SK-N-SH treated with all-trans-retinoic acid at 6 μM for 48 hours (cell line): ENCODE results near the gene MRPS34.

ENCODE experiments used
- ATAC-seq: fragments of 200-7000 bp; cut with Tn5 transposase; 3 replicates; pipeline ENCODE4 v1.9.1; 2020; ENCODE audit warnings: mild to moderate bottlenecking, moderate library complexity
- ARNTL ChIP-seq: fragments of 450-650 bp; formaldehyde crosslinking; IDR thresholded peaks from 2 replicates; pipeline ENCODE4 v1.5.0; 2020; ENCODE audit warnings: low read depth, mild to moderate bottlenecking, moderate library complexity, borderline replicate concordance
- BACH2 ChIP-seq: fragments of 250-450 bp; sonication (Bioruptor Pico); IDR thresholded peaks from 2 replicates; pipeline ENCODE4 v1.9.0; 2021; ENCODE audit warnings: mild to moderate bottlenecking, borderline replicate concordance
- CSDC2 ChIP-seq: fragments of 250-450 bp; sonication (Bioruptor Pico); IDR thresholded peaks from 2 replicates; pipeline ENCODE4 v1.5.0; 2020; ENCODE audit warnings: mild to moderate bottlenecking, moderate library complexity
- ESRRG ChIP-seq: fragments of 250-450 bp; sonication (Bioruptor Pico); IDR thresholded peaks from 2 replicates; pipeline ENCODE4 v1.6.1; 2021; ENCODE audit warnings: mild to moderate bottlenecking
- GLIS3 ChIP-seq: fragments of 250-450 bp; sonication (Bioruptor Pico); IDR thresholded peaks from 2 replicates; pipeline ENCODE4 v1.5.0; 2020; ENCODE audit warnings: mild to moderate bottlenecking, moderate library complexity
- ISL1 ChIP-seq: fragments of 250-450 bp; sonication (Bioruptor Pico); IDR thresholded peaks from 2 replicates; pipeline ENCODE4 v2.1.2; 2022; ENCODE audit warnings: mild to moderate bottlenecking, moderate library complexity
- OSR1 ChIP-seq: fragments of 250-450 bp; sonication (Bioruptor Pico); IDR thresholded peaks from 2 replicates; pipeline ENCODE4 v1.8.0; 2022; ENCODE audit warnings: moderate library complexity, mild to moderate bottlenecking, inconsistent platforms
- RARB ChIP-seq: fragments of 250-450 bp; sonication (Bioruptor Pico); IDR thresholded peaks from 2 replicates; pipeline ENCODE4 v1.8.0; 2021; ENCODE audit warnings: mild to moderate bottlenecking, moderate library complexity
- SNAI2 ChIP-seq: fragments of 250-450 bp; sonication (Bioruptor Pico); IDR thresholded peaks from 2 replicates; pipeline ENCODE4 v1.5.0; 2020; ENCODE audit warnings: mild to moderate bottlenecking, moderate library complexity
- TOX ChIP-seq: fragments of 250-450 bp; sonication (Bioruptor Pico); IDR thresholded peaks from 2 replicates; pipeline ENCODE4 v1.8.0; 2021; ENCODE audit warnings: mild to moderate bottlenecking, moderate library complexity, borderline replicate concordance
- ZC3H10 ChIP-seq: fragments of 250-450 bp; sonication (Bioruptor Pico); IDR thresholded peaks from 2 replicates; pipeline ENCODE4 v1.5.1; 2021; ENCODE audit warnings: mild to moderate bottlenecking, moderate library complexity
- ZFP3 ChIP-seq: fragments of 250-450 bp; sonication (Bioruptor Pico); IDR thresholded peaks from 2 replicates; pipeline ENCODE4 v1.5.0; 2020; ENCODE audit warnings: mild to moderate bottlenecking, moderate library complexity
- ZFP30 ChIP-seq: fragments of 450-650 bp; formaldehyde crosslinking; IDR thresholded peaks from 2 replicates; pipeline ENCODE4 v1.5.0; 2022; ENCODE audit warnings: mild to moderate bottlenecking, moderate library complexity
- ZNF565 ChIP-seq: fragments of 450-650 bp; formaldehyde crosslinking; conservative IDR thresholded peaks from 2 replicates; pipeline ENCODE4 v1.5.0; 2020; ENCODE audit warnings: low read depth, mild to moderate bottlenecking, moderate library complexity
- ZNF70 ChIP-seq: fragments of 450-650 bp; formaldehyde crosslinking; IDR thresholded peaks from 2 replicates; pipeline ENCODE4 v1.5.0; 2020; ENCODE audit warnings: mild to moderate bottlenecking, moderate library complexity
- ZNF8 ChIP-seq: fragments of 450-650 bp; formaldehyde crosslinking; IDR thresholded peaks from 2 replicates; pipeline ENCODE4 v1.5.0; 2020; ENCODE audit warnings: mild to moderate bottlenecking, moderate library complexity
- TF ChIP-seq, protein P1 (sequence below): fragments of 250-450 bp; sonication (Bioruptor Pico); IDR thresholded peaks from 2 replicates; pipeline ENCODE4 v1.5.0; 2020; ENCODE audit warnings: mild to moderate bottlenecking, moderate library complexity
- TF ChIP-seq, protein P2 (sequence below): fragments of 250-450 bp; sonication (Bioruptor Pico); IDR thresholded peaks from 2 replicates; pipeline ENCODE4 v1.5.1; 2020; ENCODE audit warnings: low read depth, mild to moderate bottlenecking, moderate library complexity
- TF ChIP-seq, protein P3 (sequence below): fragments of 250-450 bp; sonication (Bioruptor Pico); IDR thresholded peaks from 2 replicates; pipeline ENCODE4 v1.8.0; 2021; ENCODE audit warnings: low read depth, mild to moderate bottlenecking, moderate library complexity, borderline replicate concordance
- TF ChIP-seq, protein P4 (sequence below): fragments of 250-450 bp; sonication (Bioruptor Pico); IDR thresholded peaks from 2 replicates; pipeline ENCODE4 v1.8.0; 2020; ENCODE audit warnings: mild to moderate bottlenecking, moderate library complexity, borderline replicate concordance

The MRPS34 gene

DNA sequence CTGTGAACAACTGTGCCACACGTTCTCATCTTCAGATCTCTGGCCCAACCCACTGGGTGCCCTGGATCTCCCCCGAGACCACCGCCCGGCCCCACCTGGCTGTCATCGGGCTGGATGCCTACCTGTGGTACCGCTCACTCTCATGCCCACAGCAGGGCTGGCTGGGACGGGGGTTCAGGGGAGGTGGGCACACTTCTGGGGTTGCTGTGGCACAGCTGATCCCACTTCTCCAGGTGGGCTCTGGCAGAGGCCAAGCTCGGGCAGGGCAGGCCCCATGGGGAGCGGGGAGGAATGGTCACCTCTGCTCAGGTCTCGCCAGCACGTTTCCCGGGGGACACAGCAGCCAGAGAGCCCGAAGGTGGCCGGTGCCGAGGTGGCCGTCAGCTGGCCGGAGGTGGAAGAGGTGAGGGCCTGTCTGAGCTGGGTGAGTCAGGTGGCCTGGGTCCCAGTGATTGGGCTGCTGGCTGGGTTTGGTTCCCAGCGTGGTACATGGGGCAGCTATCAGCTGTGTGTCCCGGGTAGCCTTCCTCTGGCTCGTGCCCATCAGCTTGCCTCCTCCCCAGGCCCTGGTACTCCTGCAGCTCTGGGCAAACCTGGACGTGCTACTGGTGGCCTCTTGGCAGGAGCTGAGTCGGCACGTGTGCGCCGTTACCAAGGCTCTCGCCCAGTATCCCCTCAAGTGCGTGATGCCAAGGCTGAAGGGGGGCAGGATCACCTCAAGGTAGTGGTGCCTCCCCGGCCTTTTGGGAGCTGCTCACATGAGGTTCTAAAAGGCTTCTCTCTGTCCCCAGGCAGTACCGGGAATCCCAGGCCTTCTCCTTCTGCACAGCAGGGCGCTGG is 2.3 kb upstream of the MRPS34 start:
- no peak for ATAC-seq
- TF ChIP-seq ARNTL (CRISPR knock-in tag) (no peak), SNAI2 (CRISPR knock-in tag) (no peak), GLIS3 (CRISPR knock-in tag) (no peak), ZNF565 (no peak), ZFP30 (CRISPR knock-in tag) (no peak), TOX (CRISPR knock-in tag) (no peak)
- TF ChIP-seq, protein P1, sequence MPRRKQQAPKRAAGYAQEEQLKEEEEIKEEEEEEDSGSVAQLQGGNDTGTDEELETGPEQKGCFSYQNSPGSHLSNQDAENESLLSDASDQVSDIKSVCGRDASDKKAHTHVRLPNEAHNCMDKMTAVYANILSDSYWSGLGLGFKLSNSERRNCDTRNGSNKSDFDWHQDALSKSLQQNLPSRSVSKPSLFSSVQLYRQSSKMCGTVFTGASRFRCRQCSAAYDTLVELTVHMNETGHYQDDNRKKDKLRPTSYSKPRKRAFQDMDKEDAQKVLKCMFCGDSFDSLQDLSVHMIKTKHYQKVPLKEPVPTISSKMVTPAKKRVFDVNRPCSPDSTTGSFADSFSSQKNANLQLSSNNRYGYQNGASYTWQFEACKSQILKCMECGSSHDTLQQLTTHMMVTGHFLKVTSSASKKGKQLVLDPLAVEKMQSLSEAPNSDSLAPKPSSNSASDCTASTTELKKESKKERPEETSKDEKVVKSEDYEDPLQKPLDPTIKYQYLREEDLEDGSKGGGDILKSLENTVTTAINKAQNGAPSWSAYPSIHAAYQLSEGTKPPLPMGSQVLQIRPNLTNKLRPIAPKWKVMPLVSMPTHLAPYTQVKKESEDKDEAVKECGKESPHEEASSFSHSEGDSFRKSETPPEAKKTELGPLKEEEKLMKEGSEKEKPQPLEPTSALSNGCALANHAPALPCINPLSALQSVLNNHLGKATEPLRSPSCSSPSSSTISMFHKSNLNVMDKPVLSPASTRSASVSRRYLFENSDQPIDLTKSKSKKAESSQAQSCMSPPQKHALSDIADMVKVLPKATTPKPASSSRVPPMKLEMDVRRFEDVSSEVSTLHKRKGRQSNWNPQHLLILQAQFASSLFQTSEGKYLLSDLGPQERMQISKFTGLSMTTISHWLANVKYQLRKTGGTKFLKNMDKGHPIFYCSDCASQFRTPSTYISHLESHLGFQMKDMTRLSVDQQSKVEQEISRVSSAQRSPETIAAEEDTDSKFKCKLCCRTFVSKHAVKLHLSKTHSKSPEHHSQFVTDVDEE (CRISPR knock-in tag): no peak
- TF ChIP-seq, protein P2, sequence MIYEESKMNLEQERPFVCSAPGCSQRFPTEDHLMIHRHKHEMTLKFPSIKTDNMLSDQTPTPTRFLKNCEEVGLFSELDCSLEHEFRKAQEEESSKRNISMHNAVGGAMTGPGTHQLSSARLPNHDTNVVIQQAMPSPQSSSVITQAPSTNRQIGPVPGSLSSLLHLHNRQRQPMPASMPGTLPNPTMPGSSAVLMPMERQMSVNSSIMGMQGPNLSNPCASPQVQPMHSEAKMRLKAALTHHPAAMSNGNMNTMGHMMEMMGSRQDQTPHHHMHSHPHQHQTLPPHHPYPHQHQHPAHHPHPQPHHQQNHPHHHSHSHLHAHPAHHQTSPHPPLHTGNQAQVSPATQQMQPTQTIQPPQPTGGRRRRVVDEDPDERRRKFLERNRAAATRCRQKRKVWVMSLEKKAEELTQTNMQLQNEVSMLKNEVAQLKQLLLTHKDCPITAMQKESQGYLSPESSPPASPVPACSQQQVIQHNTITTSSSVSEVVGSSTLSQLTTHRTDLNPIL: no peak

DNA sequence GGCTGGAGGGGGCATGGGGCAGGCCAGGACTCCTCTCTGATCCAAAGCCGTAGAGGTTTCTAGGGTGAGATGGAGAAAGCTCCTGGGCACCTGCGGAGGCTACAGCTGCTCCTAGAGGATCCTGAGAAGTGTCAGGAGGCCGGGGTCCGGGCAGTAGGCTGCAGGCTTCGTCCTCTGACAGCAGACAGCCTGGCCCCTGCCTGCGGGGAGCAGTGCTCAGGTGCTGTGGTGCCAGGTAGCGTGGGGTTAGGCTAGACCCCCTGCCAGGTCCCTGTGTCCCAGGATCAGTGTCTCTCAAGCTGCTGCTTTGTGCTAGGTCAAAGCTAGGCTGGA is 1.5 kb upstream of the MRPS34 start:
- no peak for ATAC-seq
- TF ChIP-seq BACH2 (CRISPR knock-in tag) (no peak), GLIS3 (CRISPR knock-in tag) (no peak), ISL1 (CRISPR knock-in tag) (no peak), OSR1 (CRISPR knock-in tag) (no peak), ZFP30 (CRISPR knock-in tag) (no peak), ZNF8 (no peak), ZNF70 (CRISPR knock-in tag) (no peak), ZC3H10 (CRISPR knock-in tag) (no peak)
- TF ChIP-seq, protein P3, sequence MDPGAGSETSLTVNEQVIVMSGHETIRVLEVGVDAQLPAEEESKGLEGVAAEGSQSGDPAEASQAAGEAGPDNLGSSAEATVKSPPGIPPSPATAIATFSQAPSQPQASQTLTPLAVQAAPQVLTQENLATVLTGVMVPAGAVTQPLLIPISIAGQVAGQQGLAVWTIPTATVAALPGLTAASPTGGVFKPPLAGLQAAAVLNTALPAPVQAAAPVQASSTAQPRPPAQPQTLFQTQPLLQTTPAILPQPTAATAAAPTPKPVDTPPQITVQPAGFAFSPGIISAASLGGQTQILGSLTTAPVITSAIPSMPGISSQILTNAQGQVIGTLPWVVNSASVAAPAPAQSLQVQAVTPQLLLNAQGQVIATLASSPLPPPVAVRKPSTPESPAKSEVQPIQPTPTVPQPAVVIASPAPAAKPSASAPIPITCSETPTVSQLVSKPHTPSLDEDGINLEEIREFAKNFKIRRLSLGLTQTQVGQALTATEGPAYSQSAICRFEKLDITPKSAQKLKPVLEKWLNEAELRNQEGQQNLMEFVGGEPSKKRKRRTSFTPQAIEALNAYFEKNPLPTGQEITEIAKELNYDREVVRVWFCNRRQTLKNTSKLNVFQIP (CRISPR knock-in tag): no peak
- TF ChIP-seq, all 23 proteins: peak for 0

DNA sequence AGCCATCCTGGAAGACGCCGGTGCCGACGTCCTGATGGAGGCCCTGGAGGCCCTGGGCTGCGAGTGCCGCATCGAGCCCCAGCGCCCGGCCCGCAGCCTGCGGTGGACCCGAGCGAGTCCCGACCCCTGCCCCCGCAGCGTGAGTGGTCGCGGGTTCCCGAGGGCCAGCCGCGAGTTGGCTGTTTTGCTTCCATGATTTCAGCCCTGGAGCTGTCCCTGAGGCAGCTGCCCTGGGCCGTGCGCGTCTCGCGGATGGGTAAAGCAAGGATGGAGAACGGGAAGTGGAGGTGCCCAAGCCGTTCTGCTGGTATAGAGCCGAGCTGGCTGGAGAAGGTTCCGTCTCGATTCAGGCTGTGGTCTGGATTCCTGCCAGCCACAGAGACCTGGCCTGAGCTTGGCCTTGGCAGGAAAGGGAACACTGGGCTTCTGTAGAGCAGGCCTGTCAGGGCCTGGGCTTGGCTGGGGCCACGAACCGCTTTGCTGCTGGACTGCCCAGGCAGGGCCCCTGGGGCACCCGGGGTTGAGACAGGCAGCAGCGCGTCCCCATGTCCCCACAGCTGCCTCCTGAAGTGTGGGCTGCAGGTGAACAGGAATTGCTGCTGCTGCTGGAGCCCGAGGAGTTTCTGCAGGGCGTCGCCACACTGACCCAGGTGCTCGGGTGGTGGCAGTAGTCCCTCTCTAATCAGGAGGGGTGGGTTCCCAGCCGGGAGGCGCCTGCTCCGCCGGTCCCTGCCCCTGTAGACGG is 941 bp upstream of the MRPS34 start:
- peak; percentile 66; the same call in 1 of the 2 replicates for TF ChIP-seq ZNF70 (CRISPR knock-in tag)
- no peak for TF ChIP-seq ZFP3 (CRISPR knock-in tag)
- peak; percentile 11 for ATAC-seq

DNA sequence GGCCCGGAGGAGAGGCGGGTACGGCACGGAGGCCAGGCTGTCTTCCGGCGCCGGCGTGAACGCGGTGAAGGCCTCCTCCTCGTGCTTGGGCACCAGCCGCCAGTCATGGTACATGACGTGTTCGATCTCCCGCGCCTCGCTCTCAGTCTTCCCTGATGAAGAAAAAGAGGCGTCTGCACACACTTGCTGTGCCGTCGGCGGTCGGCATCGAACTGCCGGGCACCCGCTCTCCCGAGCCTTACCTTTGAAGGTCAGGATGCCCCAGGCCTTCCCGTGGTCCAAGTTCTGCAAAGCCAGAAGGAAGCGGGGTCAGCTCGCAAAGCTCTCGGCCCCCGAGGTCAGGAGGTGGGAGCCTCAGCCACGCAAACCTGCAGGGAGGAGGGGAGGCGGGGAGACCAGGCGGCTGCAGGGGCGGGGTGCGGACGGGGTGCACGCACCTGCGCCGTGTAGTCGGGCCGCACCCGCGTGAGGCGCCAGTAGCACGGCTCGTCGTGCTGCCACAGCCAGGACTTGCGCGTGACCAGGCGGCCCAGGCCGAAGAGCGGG is 499 bp downstream of the MRPS34 start, which contains the start of gene EME2:
TSS of gene EME2 (plus strand) at position 449 of the 546 bp plus-strand sequence. CDS start 418 bp downstream, outside the sequence.
- ATAC-seq: no peak; the same call in 2 of the 3 replicates
- TF ChIP-seq ZNF70 (CRISPR knock-in tag): no peak
- no peak for TF ChIP-seq BACH2 (CRISPR knock-in tag)
- TF ChIP-seq GLIS3 (CRISPR knock-in tag): no peak
- TF ChIP-seq CSDC2 (CRISPR knock-in tag): no peak
- no peak for TF ChIP-seq ESRRG (CRISPR knock-in tag)
- TF ChIP-seq SNAI2 (CRISPR knock-in tag): no peak
- TF ChIP-seq ZNF8: no peak
- TF ChIP-seq ZC3H10 (CRISPR knock-in tag): no peak
- TF ChIP-seq OSR1 (CRISPR knock-in tag): no peak
- TF ChIP-seq, protein P3 (CRISPR knock-in tag): no peak
- no peak for TF ChIP-seq ZFP3 (CRISPR knock-in tag)
- TF ChIP-seq, protein P2: no peak
- TF ChIP-seq ZFP30 (CRISPR knock-in tag): no peak
- no peak for TF ChIP-seq RARB (CRISPR knock-in tag)
- TF ChIP-seq, protein P4, sequence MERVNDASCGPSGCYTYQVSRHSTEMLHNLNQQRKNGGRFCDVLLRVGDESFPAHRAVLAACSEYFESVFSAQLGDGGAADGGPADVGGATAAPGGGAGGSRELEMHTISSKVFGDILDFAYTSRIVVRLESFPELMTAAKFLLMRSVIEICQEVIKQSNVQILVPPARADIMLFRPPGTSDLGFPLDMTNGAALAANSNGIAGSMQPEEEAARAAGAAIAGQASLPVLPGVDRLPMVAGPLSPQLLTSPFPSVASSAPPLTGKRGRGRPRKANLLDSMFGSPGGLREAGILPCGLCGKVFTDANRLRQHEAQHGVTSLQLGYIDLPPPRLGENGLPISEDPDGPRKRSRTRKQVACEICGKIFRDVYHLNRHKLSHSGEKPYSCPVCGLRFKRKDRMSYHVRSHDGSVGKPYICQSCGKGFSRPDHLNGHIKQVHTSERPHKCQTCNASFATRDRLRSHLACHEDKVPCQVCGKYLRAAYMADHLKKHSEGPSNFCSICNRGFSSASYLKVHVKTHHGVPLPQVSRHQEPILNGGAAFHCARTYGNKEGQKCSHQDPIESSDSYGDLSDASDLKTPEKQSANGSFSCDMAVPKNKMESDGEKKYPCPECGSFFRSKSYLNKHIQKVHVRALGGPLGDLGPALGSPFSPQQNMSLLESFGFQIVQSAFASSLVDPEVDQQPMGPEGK: no peak
- no peak for TF ChIP-seq ISL1 (CRISPR knock-in tag)
- no peak for TF ChIP-seq ARNTL (CRISPR knock-in tag)
